ENCODE results near the gene ZNF512.

Gene ZNF512

DNA sequence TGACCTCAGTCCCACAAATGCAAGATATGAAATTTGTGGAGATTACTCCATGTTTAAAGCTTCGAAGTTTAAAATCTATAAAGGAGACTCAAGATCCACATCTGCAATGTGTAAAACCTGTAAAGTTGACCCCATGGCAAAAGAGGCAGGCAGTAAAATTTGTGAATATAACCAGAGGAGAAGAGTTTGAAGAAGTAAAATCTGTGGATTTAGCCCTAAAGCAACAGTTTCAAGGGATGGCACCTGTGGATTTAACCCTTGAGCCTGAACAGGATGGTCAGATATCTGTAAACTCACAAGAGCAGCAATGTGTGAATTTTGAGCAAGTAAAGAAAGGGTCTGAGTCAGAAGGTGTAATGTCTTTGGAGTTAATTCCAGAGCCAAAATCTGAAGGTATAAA is 11.2 kb upstream of the ZNF512 start:
- no peak overlapping the region for H3K27ac ChIP-seq
- TF ChIP-seq, protein P1, sequence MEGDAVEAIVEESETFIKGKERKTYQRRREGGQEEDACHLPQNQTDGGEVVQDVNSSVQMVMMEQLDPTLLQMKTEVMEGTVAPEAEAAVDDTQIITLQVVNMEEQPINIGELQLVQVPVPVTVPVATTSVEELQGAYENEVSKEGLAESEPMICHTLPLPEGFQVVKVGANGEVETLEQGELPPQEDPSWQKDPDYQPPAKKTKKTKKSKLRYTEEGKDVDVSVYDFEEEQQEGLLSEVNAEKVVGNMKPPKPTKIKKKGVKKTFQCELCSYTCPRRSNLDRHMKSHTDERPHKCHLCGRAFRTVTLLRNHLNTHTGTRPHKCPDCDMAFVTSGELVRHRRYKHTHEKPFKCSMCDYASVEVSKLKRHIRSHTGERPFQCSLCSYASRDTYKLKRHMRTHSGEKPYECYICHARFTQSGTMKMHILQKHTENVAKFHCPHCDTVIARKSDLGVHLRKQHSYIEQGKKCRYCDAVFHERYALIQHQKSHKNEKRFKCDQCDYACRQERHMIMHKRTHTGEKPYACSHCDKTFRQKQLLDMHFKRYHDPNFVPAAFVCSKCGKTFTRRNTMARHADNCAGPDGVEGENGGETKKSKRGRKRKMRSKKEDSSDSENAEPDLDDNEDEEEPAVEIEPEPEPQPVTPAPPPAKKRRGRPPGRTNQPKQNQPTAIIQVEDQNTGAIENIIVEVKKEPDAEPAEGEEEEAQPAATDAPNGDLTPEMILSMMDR (IDR thresholded peaks at IDR 0.05): no peak
- no peak for TF ChIP-seq ZFX (IDR thresholded peaks at IDR 0.05; ENCODE audit: borderline replicate concordance)

DNA sequence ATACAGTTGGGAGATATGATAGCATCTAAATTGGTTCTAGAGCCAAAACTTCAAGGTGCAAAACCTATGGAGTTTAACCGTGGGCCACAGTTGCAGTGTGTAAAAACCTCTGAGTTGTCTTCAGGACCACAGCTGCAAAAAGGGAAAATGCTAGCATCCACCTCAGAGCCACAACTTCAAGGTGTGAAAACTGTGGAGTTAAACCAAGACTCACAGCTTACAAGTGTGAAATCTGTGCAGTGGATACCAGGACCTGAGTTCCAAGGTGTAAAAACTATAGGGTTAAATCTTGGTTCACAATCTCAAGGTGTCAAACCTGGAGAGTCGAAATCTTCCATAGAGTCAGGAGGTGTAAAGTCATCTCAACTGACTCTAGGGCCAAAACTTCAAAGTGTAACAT is 10.4 kb upstream of the ZNF512 start:
- H3K27ac ChIP-seq: no peak overlapping the region
- TF ChIP-seq ZFX (IDR thresholded peaks at IDR 0.05; ENCODE audit: borderline replicate concordance): no peak
- TF ChIP-seq, protein P1 (IDR thresholded peaks at IDR 0.05): no peak

DNA sequence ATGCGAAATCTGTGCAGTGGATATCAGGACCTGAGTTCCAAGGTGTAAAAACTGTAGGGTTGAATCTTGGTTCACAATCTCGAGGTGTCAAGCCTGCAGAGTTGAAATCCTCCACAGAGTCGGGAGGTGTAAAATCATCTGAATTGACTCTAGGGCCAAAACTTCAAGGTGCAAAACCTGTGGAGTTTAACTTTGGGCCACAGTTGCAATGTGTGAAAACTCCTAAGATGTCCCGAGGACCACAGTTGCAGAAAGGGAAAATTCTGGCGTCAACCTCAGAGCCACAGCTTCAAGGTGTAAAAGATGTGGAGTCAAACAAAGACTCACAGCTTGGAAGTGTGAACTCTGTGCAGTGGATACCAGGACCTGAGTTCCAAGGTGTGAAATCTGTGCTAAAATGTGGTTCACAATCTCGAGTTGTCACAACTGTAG is 9.8 kb upstream of the ZNF512 start:
- TF ChIP-seq ZFX (IDR thresholded peaks at IDR 0.05; ENCODE audit: borderline replicate concordance): no peak
- TF ChIP-seq, protein P1 (IDR thresholded peaks at IDR 0.05): no peak
- H3K27ac ChIP-seq: no peak overlapping the region

DNA sequence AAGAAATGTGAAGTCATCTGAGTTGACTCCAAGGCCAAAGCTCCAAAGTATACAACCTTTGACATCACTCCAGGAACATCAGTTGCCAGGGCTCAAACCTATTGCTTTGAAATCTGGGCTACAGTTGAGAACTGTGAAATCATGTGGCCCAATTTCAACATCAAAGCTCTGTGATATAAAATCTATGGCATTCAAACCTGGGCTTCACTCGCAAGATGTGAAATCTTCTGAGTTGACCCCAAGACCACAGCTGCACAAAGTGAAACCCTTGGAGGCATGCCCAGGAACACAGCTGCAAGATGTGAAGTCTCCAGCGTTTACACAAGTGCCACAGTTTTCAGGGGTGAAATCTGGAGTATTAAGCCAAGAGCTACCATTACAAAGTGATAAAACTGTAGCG is 9.4 kb upstream of the ZNF512 start:
- no peak for TF ChIP-seq ZFX (IDR thresholded peaks at IDR 0.05; ENCODE audit: borderline replicate concordance)
- TF ChIP-seq, protein P1 (IDR thresholded peaks at IDR 0.05): no peak
- H3K27ac ChIP-seq: no peak overlapping the region

DNA sequence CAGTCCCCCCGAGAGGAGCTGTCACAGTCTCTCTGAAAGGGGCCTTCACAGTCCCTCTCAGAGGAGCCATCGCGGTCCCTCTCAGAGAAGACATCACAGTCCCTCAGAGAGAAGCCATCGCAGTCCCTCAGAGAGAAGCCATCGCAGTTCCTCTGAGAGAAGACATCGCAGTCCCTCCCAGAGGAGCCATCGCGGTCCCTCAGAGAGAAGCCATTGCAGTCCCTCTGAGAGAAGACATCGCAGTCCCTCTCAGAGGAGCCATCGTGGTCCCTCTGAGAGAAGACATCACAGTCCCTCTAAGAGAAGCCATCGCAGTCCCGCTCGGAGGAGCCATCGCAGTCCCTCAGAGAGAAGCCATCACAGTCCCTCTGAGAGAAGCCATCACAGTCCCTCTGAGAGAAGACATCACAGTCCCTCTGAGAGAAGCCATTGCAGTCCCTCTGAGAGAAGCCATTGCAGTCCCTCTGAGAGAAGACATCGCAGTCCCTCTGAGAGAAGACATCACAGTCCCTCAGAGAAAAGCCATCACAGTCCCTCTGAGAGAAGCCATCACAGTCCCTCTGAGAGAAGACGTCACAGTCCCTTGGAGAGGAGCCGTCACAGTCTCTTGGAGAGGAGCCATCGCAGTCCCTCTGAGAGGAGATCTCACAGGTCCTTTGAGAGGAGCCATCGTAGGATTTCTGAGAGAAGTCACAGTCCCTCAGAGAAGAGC is 1.3 kb upstream of the ZNF512 start:
- TF ChIP-seq, protein P1 (IDR thresholded peaks at IDR 0.05): no peak
- TF ChIP-seq ZFX (IDR thresholded peaks at IDR 0.05; ENCODE audit: borderline replicate concordance): no peak
- no peak overlapping the region for H3K27ac ChIP-seq

DNA sequence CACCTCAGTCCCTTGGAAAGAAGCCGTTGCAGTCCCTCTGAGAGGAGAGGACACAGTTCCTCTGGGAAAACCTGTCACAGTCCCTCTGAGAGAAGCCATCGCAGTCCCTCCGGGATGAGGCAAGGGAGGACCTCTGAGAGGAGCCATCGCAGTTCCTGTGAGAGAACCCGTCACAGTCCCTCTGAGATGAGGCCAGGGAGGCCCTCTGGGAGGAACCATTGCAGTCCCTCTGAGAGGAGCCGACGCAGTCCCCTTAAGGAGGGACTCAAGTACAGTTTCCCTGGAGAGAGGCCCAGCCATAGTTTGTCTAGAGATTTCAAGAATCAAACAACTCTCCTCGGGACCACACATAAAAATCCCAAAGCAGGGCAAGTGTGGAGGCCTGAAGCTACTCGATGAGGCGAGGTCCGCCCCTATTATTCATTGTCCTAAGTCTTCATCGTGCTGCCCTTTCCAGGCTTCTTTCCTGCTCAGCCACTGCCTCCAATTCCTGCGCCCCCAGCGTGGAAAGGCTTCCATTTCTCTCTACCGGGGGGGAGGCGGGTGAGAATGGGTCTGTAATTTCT is 630 bp upstream of the ZNF512 start:
- TF ChIP-seq, protein P1 (IDR thresholded peaks at IDR 0.05): no peak
- peak overlapping the region; percentile 71 for H3K27ac ChIP-seq

DNA sequence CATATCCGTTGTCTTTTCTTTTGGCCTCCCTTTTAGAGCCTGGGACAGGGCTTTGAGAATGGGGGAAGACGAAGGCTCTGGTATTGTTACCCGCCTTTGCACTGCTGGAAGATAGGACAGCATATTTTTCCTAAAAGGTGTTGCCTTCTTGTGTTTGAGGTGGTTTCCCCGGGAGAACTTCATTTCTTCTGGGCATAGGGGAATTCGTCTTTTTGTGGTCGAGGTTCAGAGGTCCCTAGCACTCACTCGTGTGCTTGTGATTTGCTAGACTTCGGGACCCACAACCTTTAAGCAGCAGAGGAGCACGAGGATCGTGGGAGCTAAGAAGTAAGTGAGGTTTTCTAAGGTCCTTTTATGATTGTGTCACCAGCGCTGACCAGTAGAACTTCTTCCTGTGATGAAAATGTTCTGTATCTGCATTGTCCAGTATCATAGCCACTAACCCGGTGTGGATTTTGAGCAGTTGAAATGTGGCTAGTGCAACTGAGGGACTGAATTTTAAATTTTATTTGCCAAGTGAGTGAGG is 611 bp downstream of the ZNF512 start:
- TF ChIP-seq ZFX (IDR thresholded peaks at IDR 0.05; ENCODE audit: borderline replicate concordance): no peak
- TF ChIP-seq, protein P1 (IDR thresholded peaks at IDR 0.05): no peak
- peak overlapping the region; percentile 71 for H3K27ac ChIP-seq

All from 22Rv1 (cell line).